Parathyroid adenoma (tissue), 2 donors: ENCODE results near the gene HBZ.
A peak's percentile ranks its signal among the peaks of the same experiment; 100 is the strongest.

Experiments
- H2AFZ ChIP-seq: fragments of 300-600 bp; sonication (generic); one replicate; pipeline ENCODE4 v1.7.0; 2017; ENCODE audit warnings: antibody characterized with exemption, mild to moderate bottlenecking
- H3K27ac ChIP-seq: fragments of 300-600 bp; sonication (generic); one replicate; pipeline ENCODE4 v1.7.0; 2017
- H3K27me3 ChIP-seq: fragments of 300-600 bp; sonication (generic); one replicate; pipeline ENCODE4 v1.7.0; 2017; ENCODE audit warnings: low read length; ENCODE audit not compliant: control insufficient read depth, insufficient read depth
- H3K36me3 ChIP-seq: fragments of 300-600 bp; sonication (generic); one replicate; pipeline ENCODE4 v1.7.0; 2017; ENCODE audit warnings: low read length; ENCODE audit not compliant: control insufficient read depth, insufficient read depth
- H3K4me1 ChIP-seq: fragments of 300-600 bp; sonication (generic); one replicate; pipeline ENCODE4 v1.7.0; 2017; ENCODE audit warnings: control low read depth
- H3K4me2 ChIP-seq: fragments of 300-600 bp; sonication (generic); one replicate; pipeline ENCODE4 v1.7.0; 2017; ENCODE audit warnings: low read length
- H3K4me3 ChIP-seq: fragments of 300-600 bp; sonication (generic); one replicate; pipeline ENCODE4 v1.7.0; 2017; ENCODE audit warnings: low read depth, low read length
- H3K79me2 ChIP-seq: fragments of 300-600 bp; sonication (generic); one replicate; pipeline ENCODE4 v1.7.0; 2017; ENCODE audit warnings: control low read depth
- H3K9ac ChIP-seq: fragments of 300-600 bp; sonication (generic); one replicate; pipeline ENCODE4 v1.7.0; 2017; ENCODE audit warnings: mild to moderate bottlenecking
- H3K9me3 ChIP-seq: fragments of 300-600 bp; sonication (generic); one replicate; pipeline ENCODE4 v1.7.0; 2017; ENCODE audit warnings: low read length; ENCODE audit not compliant: control insufficient read depth
- TF ChIP-seq, protein P1 (sequence below): fragments of 300-600 bp; sonication (generic); IDR thresholded peaks from one replicate; pipeline ENCODE4 v1.7.0; 2017; ENCODE audit warnings: antibody characterized with exemption, mild to moderate bottlenecking
- donor health status: primary hyperparathyroidism.

HBZ gene

GRCh38 chr16:178668-179015 lies 26.2 kb downstream of the HBZ start:
- H3K4me3 ChIP-seq, result no peak overlapping the region
- H3K79me2 ChIP-seq, result no peaks in the 10 kb centered on the region
- H3K9ac ChIP-seq, result no peak overlapping the region
- no peak overlapping the region for H2AFZ ChIP-seq
- TF ChIP-seq, protein P1, sequence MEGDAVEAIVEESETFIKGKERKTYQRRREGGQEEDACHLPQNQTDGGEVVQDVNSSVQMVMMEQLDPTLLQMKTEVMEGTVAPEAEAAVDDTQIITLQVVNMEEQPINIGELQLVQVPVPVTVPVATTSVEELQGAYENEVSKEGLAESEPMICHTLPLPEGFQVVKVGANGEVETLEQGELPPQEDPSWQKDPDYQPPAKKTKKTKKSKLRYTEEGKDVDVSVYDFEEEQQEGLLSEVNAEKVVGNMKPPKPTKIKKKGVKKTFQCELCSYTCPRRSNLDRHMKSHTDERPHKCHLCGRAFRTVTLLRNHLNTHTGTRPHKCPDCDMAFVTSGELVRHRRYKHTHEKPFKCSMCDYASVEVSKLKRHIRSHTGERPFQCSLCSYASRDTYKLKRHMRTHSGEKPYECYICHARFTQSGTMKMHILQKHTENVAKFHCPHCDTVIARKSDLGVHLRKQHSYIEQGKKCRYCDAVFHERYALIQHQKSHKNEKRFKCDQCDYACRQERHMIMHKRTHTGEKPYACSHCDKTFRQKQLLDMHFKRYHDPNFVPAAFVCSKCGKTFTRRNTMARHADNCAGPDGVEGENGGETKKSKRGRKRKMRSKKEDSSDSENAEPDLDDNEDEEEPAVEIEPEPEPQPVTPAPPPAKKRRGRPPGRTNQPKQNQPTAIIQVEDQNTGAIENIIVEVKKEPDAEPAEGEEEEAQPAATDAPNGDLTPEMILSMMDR, result no peak
- no peak overlapping the region for H3K4me2 ChIP-seq
- H3K27me3 ChIP-seq, result peaks cover 6% of the 10 kb centered on the region
- H3K9me3 ChIP-seq, result no peaks in the 10 kb centered on the region
- H3K4me1 ChIP-seq, result peaks cover 9% of the 10 kb centered on the region
- no peak overlapping the region for H3K27ac ChIP-seq
- no peaks in the 10 kb centered on the region for H3K36me3 ChIP-seq

DNA sequence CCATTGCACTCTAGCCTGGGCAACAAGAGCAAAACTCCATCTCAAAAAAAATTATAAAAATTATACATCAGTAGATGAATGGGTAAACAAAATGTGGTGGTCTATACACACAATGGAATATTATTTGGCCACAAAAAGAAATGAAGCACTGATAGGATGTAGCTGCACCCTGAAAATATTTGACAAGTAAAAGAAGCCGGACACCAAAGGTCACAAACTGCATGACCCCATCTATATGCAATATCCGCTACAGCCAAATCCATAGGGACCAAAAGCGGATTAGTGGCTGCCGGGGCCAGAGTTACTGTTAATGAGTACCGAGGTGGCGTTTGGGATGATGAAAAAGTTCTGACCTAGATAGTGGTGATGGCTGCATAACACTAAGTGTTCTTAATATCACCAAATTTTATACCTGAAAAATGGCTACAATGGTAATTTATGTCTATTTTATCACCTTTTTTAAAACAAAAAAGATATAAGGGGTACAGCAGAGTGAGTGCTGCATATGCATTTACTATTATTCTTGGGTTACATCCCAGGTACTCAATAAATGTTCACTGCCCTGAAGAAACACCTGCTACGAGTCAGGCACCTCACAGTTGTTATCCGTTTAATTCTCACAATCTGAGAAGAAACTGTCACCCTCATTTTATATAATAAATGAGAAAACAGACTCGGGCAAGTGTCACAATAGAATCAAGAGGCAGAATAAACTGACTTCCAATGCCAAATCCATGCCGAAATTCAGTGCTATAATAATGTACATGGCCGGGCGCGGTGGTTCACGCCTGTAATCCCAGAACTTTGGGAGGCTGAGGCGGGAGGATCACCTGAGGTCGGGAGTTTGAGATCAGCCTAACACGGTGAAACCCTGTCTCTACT lies 27.0 kb downstream of the HBZ start:
- Histone ChIP-seq H3K4me1 (peaks cover 9% of the 10 kb centered on the region), H3K79me2 (no peaks in the 10 kb centered on the region), H3K27ac (no peak overlapping the region), H3K9me3 (no peaks in the 10 kb centered on the region), H3K9ac (no peak overlapping the region), H3K4me3 (no peak overlapping the region), H3K27me3 (peaks cover 6% of the 10 kb centered on the region), H2AFZ (no peak overlapping the region), H3K36me3 (no peaks in the 10 kb centered on the region), H3K4me2 (no peak overlapping the region)
- TF ChIP-seq, protein P1, result no peak

GRCh38 chr16:180101-180675 lies 27.7 kb downstream of the HBZ start, which contains the start of gene HBQ1:
HBQ1 (plus strand) TSS chr16:180459; CDS start chr16:180487, 28 bp downstream.
- Histone ChIP-seq H3K27me3 (peaks cover 6% of the 10 kb centered on the region), H3K9ac (no peak within 1 kb of the TSS), H3K36me3 (no peaks in the 10 kb centered on the region), H3K4me3 (peak within 1 kb of the TSS; percentile 27), H3K9me3 (no peaks in the 10 kb centered on the region), H3K27ac (no peak within 1 kb of the TSS), H2AFZ (peak within 1 kb of the TSS; percentile 51), H3K79me2 (no peaks in the 10 kb centered on the region), H3K4me1 (peaks cover 9% of the 10 kb centered on the region), H3K4me2 (peak within 1 kb of the TSS; percentile 55)
- TF ChIP-seq, protein P1, result no peak

DNA sequence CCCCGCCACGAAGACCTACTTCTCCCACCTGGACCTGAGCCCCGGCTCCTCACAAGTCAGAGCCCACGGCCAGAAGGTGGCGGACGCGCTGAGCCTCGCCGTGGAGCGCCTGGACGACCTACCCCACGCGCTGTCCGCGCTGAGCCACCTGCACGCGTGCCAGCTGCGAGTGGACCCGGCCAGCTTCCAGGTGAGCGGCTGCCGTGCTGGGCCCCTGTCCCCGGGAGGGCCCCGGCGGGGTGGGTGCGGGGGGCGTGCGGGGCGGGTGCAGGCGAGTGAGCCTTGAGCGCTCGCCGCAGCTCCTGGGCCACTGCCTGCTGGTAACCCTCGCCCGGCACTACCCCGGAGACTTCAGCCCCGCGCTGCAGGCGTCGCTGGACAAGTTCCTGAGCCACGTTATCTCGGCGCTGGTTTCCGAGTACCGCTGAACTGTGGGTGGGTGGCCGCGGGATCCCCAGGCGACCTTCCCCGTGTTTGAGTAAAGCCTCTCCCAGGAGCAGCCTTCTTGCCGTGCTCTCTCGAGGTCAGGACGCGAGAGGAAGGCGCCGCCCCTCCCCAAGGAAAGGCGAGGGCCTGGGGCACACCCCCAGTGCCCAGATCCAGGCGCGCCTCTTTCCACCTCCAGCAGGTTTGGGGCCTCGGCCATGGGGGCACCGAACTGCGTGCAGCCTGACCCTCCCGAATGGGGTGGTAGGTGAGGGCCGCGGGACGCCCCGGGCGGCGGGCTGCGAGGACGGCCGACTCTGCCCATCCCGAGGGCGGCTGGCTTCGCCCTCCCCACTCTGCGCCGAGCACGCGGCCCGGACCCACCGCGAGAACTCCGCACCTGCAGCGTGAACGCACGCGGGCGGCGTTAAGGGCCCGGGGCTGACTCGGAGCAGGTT lies 28.5 kb downstream of the HBZ start:
- H3K27ac ChIP-seq, result no peak overlapping the region
- H3K9ac ChIP-seq, result no peak overlapping the region
- H2AFZ ChIP-seq, result peak overlapping the region; percentile 51
- peak overlapping the region; percentile 55 for H3K4me2 ChIP-seq
- H3K36me3 ChIP-seq, result no peaks in the 10 kb centered on the region
- H3K4me3 ChIP-seq, result peak overlapping the region; percentile 27
- peaks cover 6% of the 10 kb centered on the region for H3K27me3 ChIP-seq
- H3K4me1 ChIP-seq, result peaks cover 9% of the 10 kb centered on the region
- H3K9me3 ChIP-seq, result no peaks in the 10 kb centered on the region
- no peaks in the 10 kb centered on the region for H3K79me2 ChIP-seq
- TF ChIP-seq, protein P1, result no peak
